ENCODE results near the gene CDH20.

CDH20 gene

DNA sequence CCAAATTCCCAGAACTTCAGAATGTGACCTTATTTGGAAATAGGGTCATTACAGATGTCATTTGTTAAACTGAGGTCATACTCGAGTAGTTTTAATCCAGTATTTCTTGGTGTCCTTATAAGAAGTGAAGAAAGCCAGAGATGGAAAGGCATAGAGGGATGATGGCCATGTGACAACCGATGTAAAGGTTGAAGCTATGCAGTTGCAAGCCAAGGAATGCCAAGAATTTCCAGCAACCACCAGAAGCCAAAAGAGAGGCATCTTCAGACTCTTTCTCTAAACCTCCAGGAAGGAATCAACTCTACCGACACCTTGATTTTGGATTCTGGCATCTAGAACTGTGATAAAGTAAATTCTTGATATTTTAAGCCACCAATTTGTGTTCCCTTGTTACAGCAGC lies 242.2 kb downstream of the CDH20 start:
- Histone ChIP-seq H3K36me3 (replicated peaks) (no peaks in the 10 kb centered on the region), H3K4me3 (ENCODE audit: low read depth, low read length) (no peak overlapping the region), H3K27me3 (replicated peaks) (no peaks in the 10 kb centered on the region), H3K27ac (no peak overlapping the region)
- TF ChIP-seq CTCF (IDR thresholded peaks at IDR 0.05; ENCODE audit: low read depth, low read length, missing control alignments) = no peak
- DNase-seq = no peak
- in situ Hi-C loops (cut with HindIII; ENCODE audit: low pct_ligation_motif_present, low sequenced_read_pairs) = no loop called here

DNA sequence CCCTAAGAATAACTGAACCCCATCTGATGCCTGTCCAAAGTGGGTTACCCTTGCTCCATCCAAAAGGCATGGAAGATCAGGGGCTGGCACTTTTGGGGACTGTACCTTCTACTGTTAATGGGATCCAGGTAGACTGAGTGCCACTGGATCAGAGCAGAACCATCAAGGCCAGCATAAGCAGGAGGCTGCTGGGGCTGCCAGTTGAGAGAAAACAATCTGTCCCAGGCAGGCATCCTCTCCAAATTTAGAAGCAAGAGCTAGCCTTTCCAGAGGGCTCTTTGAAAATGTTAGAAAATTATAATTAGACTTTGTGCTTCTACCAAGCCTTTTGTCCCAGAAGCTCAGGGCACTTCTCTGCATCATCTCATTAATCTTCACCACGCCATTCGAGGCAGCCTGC lies 245.6 kb downstream of the CDH20 start:
- Histone ChIP-seq H3K36me3 (replicated peaks) (no peaks in the 10 kb centered on the region), H3K27ac (no peak overlapping the region), H3K27me3 (replicated peaks) (no peaks in the 10 kb centered on the region), H3K4me3 (ENCODE audit: low read depth, low read length) (no peak overlapping the region)
- DNase-seq = no peak
- in situ Hi-C loops (cut with HindIII; ENCODE audit: low pct_ligation_motif_present, low sequenced_read_pairs) = no loop called here
- no peak for TF ChIP-seq CTCF (IDR thresholded peaks at IDR 0.05; ENCODE audit: low read depth, low read length, missing control alignments)

- in situ Hi-C loops (cut with HindIII; ENCODE audit: low pct_ligation_motif_present, low sequenced_read_pairs) = no loop called here
- TF ChIP-seq CTCF (IDR thresholded peaks at IDR 0.05; ENCODE audit: low read depth, low read length, missing control alignments) = no peak
These were observed 246.4 kb downstream of the CDH20 start for GRCh38 chr18:61579581-61579980.

GRCh38 chr18:61580046-61580445 lies 246.8 kb downstream of the CDH20 start:
- H3K36me3 ChIP-seq (replicated peaks) = no peaks in the 10 kb centered on the region
- TF ChIP-seq CTCF (IDR thresholded peaks at IDR 0.05; ENCODE audit: low read depth, low read length, missing control alignments) = no peak
- no peak for DNase-seq
- no peak overlapping the region for H3K4me3 ChIP-seq (ENCODE audit: low read depth, low read length)
- no peaks in the 10 kb centered on the region for H3K27me3 ChIP-seq (replicated peaks)
- H3K27ac ChIP-seq = no peak overlapping the region
- in situ Hi-C loops (cut with HindIII; ENCODE audit: low pct_ligation_motif_present, low sequenced_read_pairs) = no loop called here

More at GRCh38 chr18:61579581-61579980, 246.4 kb downstream of the CDH20 start:
- H3K27me3 ChIP-seq (replicated peaks) = no peaks in the 10 kb centered on the region
- no peaks in the 10 kb centered on the region for H3K36me3 ChIP-seq (replicated peaks)
- H3K27ac ChIP-seq = no peak overlapping the region
- DNase-seq = no peak
- no peak overlapping the region for H3K4me3 ChIP-seq (ENCODE audit: low read depth, low read length)

- Histone ChIP-seq H3K27ac (no peak overlapping the region), H3K36me3 (replicated peaks) (no peaks in the 10 kb centered on the region), H3K27me3 (replicated peaks) (no peaks in the 10 kb centered on the region), H3K4me3 (ENCODE audit: low read depth, low read length) (peak overlapping the region; percentile 53)
- TF ChIP-seq CTCF (IDR thresholded peaks at IDR 0.05; ENCODE audit: low read depth, low read length, missing control alignments) = peak; percentile 98
- DNase-seq = peak; percentile 51
- in situ Hi-C loops (cut with HindIII; ENCODE audit: low pct_ligation_motif_present, low sequenced_read_pairs) = no loop called here
These were observed 248.5 kb downstream of the CDH20 start for GRCh38 chr18:61581578-61582201.

DNA sequence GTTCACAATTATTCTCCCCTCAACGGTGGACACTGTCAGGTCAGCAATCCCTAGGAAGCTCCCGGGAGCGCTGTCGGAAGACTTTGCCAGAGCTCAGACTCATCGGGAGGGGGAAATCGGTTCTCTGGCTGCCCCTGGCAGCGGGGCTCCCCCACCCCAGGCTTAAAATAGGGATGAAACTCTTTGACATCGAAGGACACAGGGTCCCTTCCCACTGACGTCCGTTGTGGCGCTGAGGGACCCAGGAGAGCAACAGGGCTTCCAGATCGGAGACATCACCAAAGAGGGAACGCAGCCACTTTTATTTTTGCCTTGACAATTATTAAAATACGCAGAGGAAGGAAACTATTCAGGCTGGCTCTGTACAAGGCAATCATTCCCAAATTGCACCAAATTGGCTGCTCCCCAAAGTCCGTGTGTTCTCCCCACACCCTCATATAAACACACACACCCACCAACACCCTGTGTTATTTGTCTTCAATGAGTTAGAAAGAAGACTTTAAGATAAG lies 249.0 kb downstream of the CDH20 start:
- no peak for DNase-seq
- in situ Hi-C loops (cut with HindIII; ENCODE audit: low pct_ligation_motif_present, low sequenced_read_pairs) = no loop called here
- no peak overlapping the region for H3K27ac ChIP-seq
- H3K27me3 ChIP-seq (replicated peaks) = no peaks in the 10 kb centered on the region
- peak overlapping the region; percentile 53 for H3K4me3 ChIP-seq (ENCODE audit: low read depth, low read length)
- TF ChIP-seq CTCF (IDR thresholded peaks at IDR 0.05; ENCODE audit: low read depth, low read length, missing control alignments) = no peak
- no peaks in the 10 kb centered on the region for H3K36me3 ChIP-seq (replicated peaks)
